ENCODE results near the gene DNAJB8.
A peak's percentile ranks its signal among the peaks of the same experiment; 100 is the strongest.

The DNAJB8 gene

DNA sequence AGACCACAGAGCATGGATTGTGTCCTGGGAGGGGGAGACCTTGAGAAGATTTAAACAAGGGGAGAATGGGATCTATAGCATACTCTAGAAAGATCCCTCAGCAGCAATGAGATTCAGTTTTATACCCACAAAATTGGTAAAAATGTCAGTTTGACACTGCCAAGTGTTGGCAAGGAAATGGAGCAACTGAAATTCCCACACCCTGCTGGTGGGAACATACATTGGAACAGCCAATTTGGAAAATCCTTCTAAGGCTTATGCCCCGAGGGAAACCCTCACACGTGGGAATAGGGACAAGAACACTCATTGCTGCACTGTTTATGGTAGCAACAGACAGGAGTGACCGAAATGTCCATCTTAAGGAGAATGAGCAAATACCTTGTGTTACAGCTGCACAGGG lies 5.0 kb upstream of the DNAJB8 start:
- H3K4me3 ChIP-seq (ENCODE audit: low read length), result no peak overlapping the region
- DNase-seq (ENCODE audit: low read depth, low spot score), result no peak

DNA sequence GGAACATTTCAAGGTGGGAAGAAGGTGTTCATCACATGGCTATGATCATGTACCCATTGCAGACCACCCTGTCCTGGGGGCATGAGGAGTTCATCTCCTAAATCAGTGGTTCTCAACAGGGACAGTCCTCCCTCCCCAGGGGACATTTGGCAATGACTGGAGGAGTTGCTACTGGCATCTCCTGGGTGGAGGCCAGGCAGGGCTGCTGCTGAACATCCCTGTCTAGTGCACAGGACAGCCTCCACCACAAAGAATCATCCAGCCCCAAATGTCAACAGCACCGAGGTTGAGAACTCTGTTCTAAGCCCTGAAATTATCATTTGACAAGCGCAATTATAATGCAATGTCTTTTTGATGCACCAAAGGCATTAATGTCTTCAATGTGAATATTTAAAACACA lies 4.4 kb upstream of the DNAJB8 start:
- DNase-seq (ENCODE audit: low read depth, low spot score), result no peak
- H3K4me3 ChIP-seq (ENCODE audit: low read length), result no peak overlapping the region

DNA sequence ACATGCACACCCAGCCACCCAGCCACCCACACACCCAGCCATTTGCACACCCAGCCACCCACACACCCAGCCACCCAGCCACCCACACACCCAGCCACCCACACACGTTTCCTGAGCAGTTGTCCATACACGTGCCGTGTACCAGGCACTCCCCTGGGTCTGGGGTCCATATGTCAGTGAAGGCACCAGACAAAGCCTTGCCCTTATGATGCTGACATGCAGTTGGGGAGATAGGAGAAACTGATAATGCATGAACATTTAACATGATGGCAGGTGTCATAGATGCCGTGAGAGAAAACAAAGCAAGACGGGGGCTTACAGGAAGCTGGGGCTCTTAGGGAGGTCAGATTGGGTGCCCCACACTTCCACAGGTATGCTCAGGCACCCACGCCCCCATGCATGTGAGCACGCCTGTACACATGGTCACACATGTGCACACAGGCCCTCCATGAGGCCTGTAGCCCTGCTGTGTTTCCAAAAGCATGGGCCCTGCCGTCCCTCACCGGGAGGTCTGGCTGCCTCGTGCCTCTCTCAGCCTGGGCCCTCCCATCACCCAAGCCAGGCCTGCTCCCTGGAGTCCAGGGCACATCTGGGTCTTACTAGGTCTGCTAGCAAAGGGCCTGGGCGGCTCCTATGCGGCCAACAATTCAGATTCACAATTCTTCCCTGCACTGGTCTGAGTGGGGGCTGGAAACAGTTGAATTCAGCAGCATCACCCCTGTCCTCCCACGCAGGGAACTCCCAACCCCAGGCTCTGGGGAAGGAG lies 3.6 kb upstream of the DNAJB8 start:
- DNase-seq (ENCODE audit: low read depth, low spot score), result no peak

DNA sequence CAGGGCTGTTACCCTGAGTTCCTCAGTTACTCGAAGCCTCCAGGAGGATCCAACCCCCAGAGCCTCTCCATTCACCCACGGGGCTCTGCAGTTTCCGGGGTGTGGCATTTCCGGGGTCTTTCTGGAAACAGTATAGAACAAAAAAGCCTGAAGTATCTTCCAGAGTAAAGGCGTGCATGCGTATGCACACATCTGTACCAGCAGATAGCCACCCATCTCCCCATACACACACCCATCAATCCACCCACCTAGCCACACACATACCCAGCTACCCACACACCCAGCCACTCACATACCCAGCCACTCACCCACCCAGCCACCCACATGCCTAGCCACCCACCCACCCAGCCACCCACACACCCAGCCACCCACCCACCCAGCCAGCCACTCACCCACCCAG lies 2.9 kb upstream of the DNAJB8 start:
- DNase-seq (ENCODE audit: low read depth, low spot score), result no peak

More for the DNA sequence above, 3.6 kb upstream of the DNAJB8 start:
- H3K4me3 ChIP-seq (ENCODE audit: low read length), result no peak overlapping the region

DNA sequence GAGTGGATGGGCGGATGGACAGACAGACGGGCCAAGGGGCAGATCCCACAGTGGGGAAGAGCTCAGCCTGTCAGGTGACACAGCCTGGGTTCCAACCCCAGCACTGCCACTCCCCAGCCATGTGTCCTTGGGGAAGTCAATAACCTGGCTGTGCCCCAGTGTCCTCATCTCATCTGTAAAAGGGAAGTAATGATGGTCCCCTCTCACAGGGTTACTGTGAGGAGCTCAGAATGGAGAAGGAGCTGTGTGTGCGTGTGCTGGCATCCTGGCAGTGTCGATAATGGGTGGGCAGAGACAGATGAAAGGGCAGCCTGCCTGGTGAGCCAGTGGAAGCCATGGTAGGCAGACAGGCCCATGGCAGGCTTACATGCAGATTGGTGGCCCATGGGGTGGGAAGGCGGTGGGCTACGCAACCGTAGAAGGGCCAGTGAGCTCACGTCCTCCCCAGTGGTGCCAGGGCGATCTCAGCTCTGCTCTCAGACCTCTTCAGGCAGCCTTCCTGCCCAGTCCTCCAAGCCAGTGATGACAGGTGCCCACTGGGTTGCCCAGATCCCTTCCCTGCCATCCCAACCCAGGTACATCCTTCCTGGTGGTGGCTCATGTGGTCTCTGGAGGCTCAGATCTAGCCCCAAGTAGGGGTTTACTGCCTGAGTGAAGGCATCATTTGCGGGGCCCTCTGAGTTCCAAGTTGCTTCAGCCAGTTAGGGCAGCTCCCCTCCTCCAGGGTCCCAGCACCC lies 2.3 kb upstream of the DNAJB8 start:
- no peak overlapping the region for H3K4me3 ChIP-seq (ENCODE audit: low read length)
- DNase-seq (ENCODE audit: low read depth, low spot score), result no peak

More for the DNA sequence above, 2.9 kb upstream of the DNAJB8 start:
- no peak overlapping the region for H3K4me3 ChIP-seq (ENCODE audit: low read length)

DNA sequence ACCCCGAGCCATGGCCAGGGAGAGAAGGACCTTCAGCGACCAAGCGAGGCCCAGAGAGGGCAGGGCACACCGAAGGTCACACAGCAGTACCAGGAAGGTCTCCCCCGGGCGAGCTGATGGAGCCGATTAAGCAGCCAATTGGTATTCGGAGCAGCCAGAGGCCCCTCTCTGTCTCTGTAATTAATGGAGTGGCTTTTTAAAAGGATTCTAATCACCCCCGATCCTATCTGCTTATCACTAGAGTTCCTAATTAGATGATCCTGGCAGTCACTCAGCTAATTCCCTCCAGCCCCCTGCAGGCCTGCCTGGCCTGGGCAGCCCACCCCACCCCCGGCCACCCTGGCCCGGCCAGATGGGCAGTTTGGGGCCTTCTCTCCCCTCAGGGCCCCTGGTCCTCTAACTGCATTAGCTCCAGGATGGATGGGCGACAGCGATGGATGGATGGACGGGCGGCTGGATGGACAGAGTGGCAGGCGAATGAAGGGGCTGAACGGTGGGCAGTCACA lies 1.6 kb upstream of the DNAJB8 start:
- no peak overlapping the region for H3K4me3 ChIP-seq (ENCODE audit: low read length)
- no peak for DNase-seq (ENCODE audit: low read depth, low spot score)

DNA sequence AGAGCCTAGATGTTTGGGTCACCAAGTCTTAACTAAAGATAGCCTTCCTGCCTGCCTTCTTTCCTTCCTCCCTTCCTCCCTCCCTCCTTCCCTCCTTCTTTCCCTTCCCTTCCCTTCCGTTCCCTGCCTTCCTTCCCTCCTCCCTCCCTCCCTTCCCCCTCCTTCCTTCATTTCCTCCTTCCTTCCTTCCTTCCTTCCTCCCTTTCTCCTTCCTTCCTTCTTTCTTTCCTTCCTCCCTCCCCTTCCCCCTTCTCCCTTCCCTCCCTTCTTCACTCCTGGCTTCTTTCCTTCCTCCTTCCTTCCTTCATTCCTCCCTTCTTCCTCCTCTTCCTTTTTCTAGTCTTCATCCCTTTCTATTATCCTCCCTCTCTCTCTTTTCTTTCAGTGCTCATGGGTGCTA lies 2.0 kb downstream of the DNAJB8 start:
- no peak for DNase-seq (ENCODE audit: low read depth, low spot score)
- H3K4me3 ChIP-seq (ENCODE audit: low read length), result no peak overlapping the region

DNA sequence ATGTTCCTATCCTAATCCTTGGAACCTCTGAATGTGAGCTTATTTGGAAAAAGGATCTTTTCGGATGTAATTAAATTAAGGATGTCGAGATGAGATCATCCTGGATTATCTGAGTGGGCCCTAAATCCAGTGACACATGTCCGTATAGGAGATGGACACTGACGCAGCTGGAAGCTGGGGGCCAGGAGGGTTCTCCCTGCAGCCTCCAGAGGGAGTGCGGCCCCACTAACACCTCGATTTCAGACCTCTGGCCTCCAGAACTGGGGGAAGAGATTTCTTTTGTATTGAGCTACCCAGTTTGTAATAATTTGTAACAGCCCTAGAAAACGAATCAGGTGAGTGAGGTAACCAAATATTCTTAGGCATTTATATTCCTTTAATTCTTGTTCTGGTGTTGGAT lies 2.5 kb downstream of the DNAJB8 start:
- no peak for DNase-seq (ENCODE audit: low read depth, low spot score)
- no peak overlapping the region for H3K4me3 ChIP-seq (ENCODE audit: low read length)

DNA sequence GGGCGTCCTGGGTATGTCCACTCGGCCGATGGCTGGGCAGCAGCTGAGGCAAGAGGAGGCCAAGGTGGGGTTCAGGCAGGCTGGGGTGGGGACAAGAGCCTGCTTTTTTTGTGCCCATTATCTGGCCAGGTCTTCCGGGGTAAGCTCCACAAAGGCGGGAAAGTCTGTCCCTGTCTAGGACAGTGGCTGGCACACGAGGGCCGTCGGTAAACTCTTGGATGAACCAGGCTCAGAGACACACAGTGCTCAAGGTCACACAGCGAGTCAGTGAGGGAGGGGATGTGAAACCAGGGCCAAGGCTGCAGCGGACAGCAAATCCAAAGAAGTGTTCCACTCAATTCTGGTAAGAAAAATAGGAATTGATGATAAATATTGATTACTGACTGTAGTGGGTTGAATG lies 2.9 kb downstream of the DNAJB8 start:
- H3K4me3 ChIP-seq (ENCODE audit: low read length), result no peak overlapping the region
- DNase-seq (ENCODE audit: low read depth, low spot score), result no peak

DNA sequence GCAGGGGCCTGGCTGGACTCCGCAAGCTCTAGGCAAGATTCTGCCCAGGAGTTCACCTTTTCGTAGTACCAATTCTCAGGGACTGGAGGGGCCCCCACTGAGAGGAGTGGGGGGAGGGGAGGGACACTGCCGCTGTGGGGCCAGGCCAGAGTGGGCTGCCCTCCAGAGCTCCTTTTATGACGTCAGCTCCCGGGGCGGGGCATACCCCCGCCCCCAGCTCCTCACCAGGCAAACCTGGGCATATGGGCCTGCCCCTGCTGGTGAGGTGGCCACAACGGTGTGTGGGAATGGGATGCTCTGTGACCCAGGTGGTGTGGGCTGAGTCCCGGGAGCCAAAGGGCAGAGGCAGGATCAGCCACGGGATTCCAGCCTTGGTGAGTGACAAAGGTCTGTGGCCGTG lies 3.3 kb downstream of the DNAJB8 start:
- DNase-seq (ENCODE audit: low read depth, low spot score), result no peak
- no peak overlapping the region for H3K4me3 ChIP-seq (ENCODE audit: low read length)

DNA sequence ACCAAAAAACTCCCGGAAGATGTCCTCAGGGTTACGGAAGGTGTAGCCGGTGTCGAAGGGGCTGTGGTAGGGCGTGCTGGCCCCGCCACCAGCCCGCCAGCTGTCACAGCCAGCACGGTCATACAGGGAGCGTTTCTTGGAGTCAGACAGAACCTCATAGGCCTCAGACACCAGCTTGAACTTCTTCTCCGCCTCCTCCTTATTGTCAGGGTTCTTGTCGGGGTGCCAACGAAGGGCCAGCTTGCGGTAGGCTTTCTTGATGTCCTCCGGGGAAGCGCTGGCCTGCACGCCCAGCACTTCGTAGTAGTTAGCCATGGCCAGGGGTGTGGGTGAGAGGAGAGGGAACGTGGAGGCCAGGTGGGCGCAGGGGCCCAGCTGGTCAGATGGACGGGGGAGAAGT lies 3.8 kb downstream of the DNAJB8 start:
- DNase-seq (ENCODE audit: low read depth, low spot score), result no peak

DNA sequence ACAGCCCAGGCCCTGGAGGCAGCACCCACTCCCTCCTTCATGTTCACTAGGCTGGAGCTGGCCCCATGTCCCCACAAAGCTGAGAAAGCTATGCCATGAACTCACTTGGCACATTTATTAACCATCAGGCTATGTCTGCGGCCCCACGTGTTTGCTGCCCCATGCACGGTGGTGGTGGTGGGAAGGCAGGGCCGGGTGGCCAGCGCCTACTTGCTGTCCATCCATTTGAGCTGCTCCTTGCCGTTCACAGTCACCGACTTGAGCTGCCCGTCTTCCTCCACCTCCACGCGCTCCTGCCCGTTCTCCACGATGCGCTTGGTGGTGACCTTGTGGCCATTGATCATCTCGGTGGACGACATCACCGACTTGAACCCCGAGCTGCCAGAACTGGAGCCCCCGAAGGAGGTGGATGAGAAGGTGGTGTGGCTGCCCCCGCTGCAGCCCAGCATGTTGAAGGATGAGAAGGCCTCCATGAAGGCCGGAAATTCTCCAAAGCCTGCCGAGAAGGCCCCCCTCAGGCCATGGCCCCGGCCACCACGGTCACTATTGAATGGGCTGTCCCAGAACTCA lies 4.3 kb downstream of the DNAJB8 start:
- DNase-seq (ENCODE audit: low read depth, low spot score), result no peak

More for the DNA sequence above, 3.8 kb downstream of the DNAJB8 start:
- no peak overlapping the region for H3K4me3 ChIP-seq (ENCODE audit: low read length)

DNA sequence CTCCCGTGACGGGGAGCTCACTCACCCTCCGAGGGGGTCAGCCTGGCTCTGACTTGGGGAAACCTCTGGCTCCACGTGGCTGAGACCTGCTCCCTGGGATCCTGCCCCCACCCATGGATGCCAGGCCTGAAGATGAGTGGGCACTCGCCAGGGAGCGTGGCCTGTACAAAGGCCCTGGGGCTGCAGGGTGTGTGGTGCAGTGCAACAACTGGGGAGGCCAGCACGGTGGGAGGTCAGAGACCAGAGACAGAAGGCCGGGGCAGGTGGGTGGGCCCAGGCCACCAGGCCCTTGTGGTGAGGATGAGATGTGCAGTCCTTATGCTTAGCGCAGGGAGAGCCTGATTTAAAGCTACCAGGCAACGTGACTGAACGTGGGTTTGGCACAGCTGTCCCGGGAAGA lies 5.0 kb downstream of the DNAJB8 start:
- DNase-seq (ENCODE audit: low read depth, low spot score), result no peak
- H3K4me3 ChIP-seq (ENCODE audit: low read length), result no peak overlapping the region

More for the DNA sequence above, 4.3 kb downstream of the DNAJB8 start:
- H3K4me3 ChIP-seq (ENCODE audit: low read length), result no peak overlapping the region

DNA sequence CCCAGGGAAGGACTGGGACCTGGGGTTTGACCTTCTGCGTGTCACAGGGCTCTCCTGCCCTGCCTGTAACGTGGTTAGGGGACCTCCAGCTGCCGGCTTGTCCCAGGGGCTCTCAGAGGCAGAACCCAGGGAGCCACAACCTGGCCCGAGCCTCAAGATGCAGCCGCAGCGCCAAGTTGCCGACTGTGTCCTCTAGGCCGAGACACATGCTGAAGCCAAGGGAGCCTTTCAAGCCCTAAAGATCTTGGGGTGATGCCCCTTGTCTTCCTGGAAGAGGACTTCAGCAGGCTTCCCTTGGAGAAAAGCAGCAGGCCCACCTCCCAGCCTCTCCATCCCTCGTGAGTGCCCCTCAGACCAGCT lies 7.2 kb downstream of the DNAJB8 start:
- DNase-seq (ENCODE audit: low read depth, low spot score), result no peak
- H3K4me3 ChIP-seq (ENCODE audit: low read length), result no peak overlapping the region

DNA sequence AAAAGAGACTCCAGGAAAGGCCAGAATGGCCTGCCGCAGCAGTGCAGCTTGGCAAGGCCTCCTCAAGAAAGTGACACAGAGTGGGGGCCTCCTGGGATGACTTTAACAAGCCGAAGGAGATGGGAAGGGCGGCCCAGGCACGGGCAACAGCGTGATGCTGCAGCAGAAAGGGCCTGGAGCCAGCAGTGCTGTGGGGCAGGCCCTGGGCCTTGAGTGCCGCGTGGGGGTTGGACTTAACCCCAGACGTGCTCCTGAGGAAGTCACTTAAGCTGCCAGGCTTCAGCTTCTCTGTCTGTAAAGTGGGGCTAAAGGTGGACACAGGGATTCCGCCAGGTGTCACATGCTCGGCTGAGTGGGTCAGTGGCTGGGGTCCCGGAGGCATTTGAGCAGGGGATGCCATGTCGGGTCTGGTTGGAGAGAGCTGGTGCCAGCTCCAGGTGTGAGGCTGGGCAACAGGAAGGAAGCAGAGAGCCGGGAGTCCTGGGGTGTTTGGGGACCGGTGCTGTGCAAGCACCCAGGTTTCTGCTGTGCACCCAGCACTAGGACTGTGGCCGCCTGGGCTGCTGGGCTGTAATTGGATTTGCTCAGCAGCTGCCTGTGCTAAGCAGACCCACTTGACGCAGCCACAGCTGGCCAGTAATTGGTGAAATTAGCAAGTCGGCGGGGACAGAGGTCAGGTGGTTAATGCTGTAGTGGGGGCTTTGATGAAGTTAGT lies 7.8 kb downstream of the DNAJB8 start:
- H3K4me3 ChIP-seq (ENCODE audit: low read length), result no peak overlapping the region
- DNase-seq (ENCODE audit: low read depth, low spot score), result no peak

DNA sequence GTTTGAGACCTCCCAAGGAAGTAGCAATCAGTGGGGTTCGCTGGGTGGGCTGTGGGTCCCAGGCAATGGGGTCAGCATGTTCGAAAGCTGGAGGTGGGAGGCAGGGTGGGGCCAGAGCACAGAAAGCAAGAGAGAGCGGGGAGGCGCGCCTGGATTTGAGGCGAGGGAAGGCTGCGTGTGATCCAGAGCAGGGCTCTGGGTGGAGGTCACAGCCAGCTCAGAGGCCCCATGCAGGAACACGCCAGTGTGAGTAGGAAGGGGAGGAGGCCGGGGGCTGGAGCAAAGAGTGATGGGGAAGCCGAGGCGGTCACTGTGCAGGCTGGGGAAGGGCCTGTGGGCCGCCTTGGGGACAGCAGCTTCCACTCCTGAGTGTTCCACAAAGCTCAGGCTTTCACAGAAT lies 8.8 kb downstream of the DNAJB8 start:
- H3K4me3 ChIP-seq (ENCODE audit: low read length), result no peak overlapping the region
- no peak for DNase-seq (ENCODE audit: low read depth, low spot score)

DNA sequence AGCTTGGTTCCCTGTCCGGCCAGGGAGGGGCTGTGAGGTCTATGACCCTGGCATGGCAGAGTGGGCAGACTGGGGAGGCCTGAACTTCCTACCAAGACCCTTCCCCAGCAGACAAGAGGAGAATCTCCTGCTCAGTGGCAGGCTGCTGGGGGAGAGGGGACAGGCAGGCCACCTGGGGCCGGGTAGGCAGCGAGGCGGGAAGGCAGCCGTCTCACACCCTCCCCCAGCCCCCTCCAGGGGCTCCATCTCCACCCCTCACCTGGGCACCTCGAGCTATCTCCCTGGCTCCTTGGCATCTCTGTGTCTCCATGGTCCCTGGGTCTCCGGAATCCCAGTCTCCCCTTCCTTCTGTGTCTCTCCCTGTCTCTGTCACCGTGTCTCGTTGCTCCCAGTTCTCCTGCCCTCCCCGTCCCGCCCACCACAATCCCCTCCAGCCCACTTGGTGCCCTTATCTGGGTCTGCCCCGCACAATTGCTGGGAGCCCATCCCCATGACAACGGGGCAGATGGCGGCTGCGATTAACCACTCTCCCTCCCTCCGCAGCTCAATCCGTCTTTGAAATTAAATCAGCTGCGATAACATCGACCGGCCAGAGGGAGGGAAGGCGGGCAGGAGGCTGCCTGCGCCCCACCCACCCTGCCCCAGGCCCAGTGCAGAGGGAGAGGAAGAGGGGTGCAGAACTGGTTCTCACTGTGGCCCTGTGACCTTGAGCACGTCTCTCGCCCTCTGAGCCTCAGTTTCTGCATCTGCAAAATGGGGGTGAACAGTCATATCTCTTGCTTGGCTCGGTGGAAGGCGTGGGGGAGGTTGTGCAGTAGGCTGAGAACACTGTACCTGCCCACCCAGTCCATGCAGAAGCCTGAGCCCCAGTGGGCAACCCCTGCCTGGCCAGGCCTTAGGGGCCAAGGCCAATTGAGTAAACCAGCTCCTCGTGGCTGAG lies 9.6 kb downstream of the DNAJB8 start:
- H3K4me3 ChIP-seq (ENCODE audit: low read length), result no peak overlapping the region
- peak; percentile 25 for DNase-seq (ENCODE audit: low read depth, low spot score)

Measured in Jurkat, Clone E6-1 (cell line).